ENCODE measurements around the gene AGPS. TPM values are rescaled to one million over a fixed set of nuclear protein-coding genes. Genes with fewer than 3 reads are reported as not detected.
"Not testable (repeated sequence)": the region's sequence is repeated elsewhere in the genome, so short reads cannot be mapped to it uniquely, and the experiment has no call there.

AGPS gene
- total RNA-seq, 1 experiment from 2014 or later = 54.0 TPM

- H3K36me3 ChIP-seq (ENCODE audit: insufficient read depth, low read length); H3K27ac ChIP-seq (ENCODE audit: low read length); H3K9me2 ChIP-seq (replicated peaks; ENCODE audit: insufficient read depth, low read length); DNase-seq; H4K20me1 ChIP-seq (ENCODE audit: insufficient read depth, low read depth, low read length); H3K4me2 ChIP-seq (ENCODE audit: low read depth, low read length, poor library complexity, severe bottlenecking); H3K9ac ChIP-seq (ENCODE audit: low read length); H3K9me3 ChIP-seq (ENCODE audit: low read length); H3K4me1 ChIP-seq (ENCODE audit: low read length); H2AFZ ChIP-seq (ENCODE audit: low read length); H3K4me3 ChIP-seq (ENCODE audit: low read length); H3K27me3 ChIP-seq (ENCODE audit: low read length); H3K79me2 ChIP-seq (ENCODE audit: low read length): not testable (repeated sequence)
These were observed 41.5 kb upstream of the AGPS start for GRCh38 chr2:177351121-177351520.

- Histone ChIP-seq H3K9me2 (replicated peaks; ENCODE audit: insufficient read depth, low read length) (no peaks in the 10 kb centered on the region), H2AFZ (ENCODE audit: low read length) (no peak overlapping the region), H3K27me3 (ENCODE audit: low read length) (no peaks in the 10 kb centered on the region), H3K79me2 (ENCODE audit: low read length) (no peaks in the 10 kb centered on the region), H3K9ac (ENCODE audit: low read length) (no peak overlapping the region), H3K27ac (ENCODE audit: low read length) (no peak overlapping the region), H3K4me2 (ENCODE audit: low read depth, low read length, poor library complexity, severe bottlenecking) (no peak overlapping the region), H3K9me3 (ENCODE audit: low read length) (no peaks in the 10 kb centered on the region), H3K4me1 (ENCODE audit: low read length) (no peaks in the 10 kb centered on the region), H3K36me3 (ENCODE audit: insufficient read depth, low read length) (no peaks in the 10 kb centered on the region), H3K4me3 (ENCODE audit: low read length) (no peak overlapping the region), H4K20me1 (ENCODE audit: insufficient read depth, low read depth, low read length) (no peaks in the 10 kb centered on the region)
- no peak for DNase-seq
These were observed 40.0 kb upstream of the AGPS start for GRCh38 chr2:177352441-177353186.

GRCh38 chr2:177353187-177353478 is 39.4 kb upstream of the AGPS start:
- Histone ChIP-seq H3K27me3 (ENCODE audit: low read length) (no peaks in the 10 kb centered on the region), H3K79me2 (ENCODE audit: low read length) (no peaks in the 10 kb centered on the region), H3K9ac (ENCODE audit: low read length) (no peak overlapping the region), H3K4me3 (ENCODE audit: low read length) (no peak overlapping the region), H3K9me3 (ENCODE audit: low read length) (no peaks in the 10 kb centered on the region), H3K36me3 (ENCODE audit: insufficient read depth, low read length) (no peaks in the 10 kb centered on the region), H3K9me2 (replicated peaks; ENCODE audit: insufficient read depth, low read length) (no peaks in the 10 kb centered on the region), H3K4me1 (ENCODE audit: low read length) (no peaks in the 10 kb centered on the region), H3K27ac (ENCODE audit: low read length) (no peak overlapping the region), H2AFZ (ENCODE audit: low read length) (no peak overlapping the region), H4K20me1 (ENCODE audit: insufficient read depth, low read depth, low read length) (no peaks in the 10 kb centered on the region), H3K4me2 (ENCODE audit: low read depth, low read length, poor library complexity, severe bottlenecking) (no peak overlapping the region)
- DNase-seq = no peak

- not testable (repeated sequence) for H3K4me2 ChIP-seq (ENCODE audit: low read depth, low read length, poor library complexity, severe bottlenecking); H3K36me3 ChIP-seq (ENCODE audit: insufficient read depth, low read length); H2AFZ ChIP-seq (ENCODE audit: low read length); H3K79me2 ChIP-seq (ENCODE audit: low read length); H3K4me3 ChIP-seq (ENCODE audit: low read length); H3K9me3 ChIP-seq (ENCODE audit: low read length); H3K27ac ChIP-seq (ENCODE audit: low read length); H3K9ac ChIP-seq (ENCODE audit: low read length); H4K20me1 ChIP-seq (ENCODE audit: insufficient read depth, low read depth, low read length); H3K27me3 ChIP-seq (ENCODE audit: low read length); H3K4me1 ChIP-seq (ENCODE audit: low read length); H3K9me2 ChIP-seq (replicated peaks; ENCODE audit: insufficient read depth, low read length); DNase-seq
These were observed 38.0 kb upstream of the AGPS start for GRCh38 chr2:177354541-177354940.

- Histone ChIP-seq H3K4me2 (ENCODE audit: low read depth, low read length, poor library complexity, severe bottlenecking) (no peak overlapping the region), H3K36me3 (ENCODE audit: insufficient read depth, low read length) (no peaks in the 10 kb centered on the region), H3K9ac (ENCODE audit: low read length) (no peak overlapping the region), H3K4me3 (ENCODE audit: low read length) (no peak overlapping the region), H3K27ac (ENCODE audit: low read length) (no peak overlapping the region), H3K4me1 (ENCODE audit: low read length) (no peaks in the 10 kb centered on the region), H3K9me3 (ENCODE audit: low read length) (no peaks in the 10 kb centered on the region), H2AFZ (ENCODE audit: low read length) (no peak overlapping the region), H4K20me1 (ENCODE audit: insufficient read depth, low read depth, low read length) (no peaks in the 10 kb centered on the region), H3K79me2 (ENCODE audit: low read length) (no peaks in the 10 kb centered on the region), H3K27me3 (ENCODE audit: low read length) (no peaks in the 10 kb centered on the region), H3K9me2 (replicated peaks; ENCODE audit: insufficient read depth, low read length) (no peaks in the 10 kb centered on the region)
- no peak for DNase-seq
These were observed 36.7 kb upstream of the AGPS start for GRCh38 chr2:177355874-177356273.

GRCh38 chr2:177359836-177360595 is 32.6 kb upstream of the AGPS start:
- H3K9ac ChIP-seq (ENCODE audit: low read length) = no peak overlapping the region
- H3K79me2 ChIP-seq (ENCODE audit: low read length) = no peaks in the 10 kb centered on the region
- DNase-seq = no peak
- H3K9me2 ChIP-seq (replicated peaks; ENCODE audit: insufficient read depth, low read length) = no peaks in the 10 kb centered on the region
- H3K9me3 ChIP-seq (ENCODE audit: low read length) = no peaks in the 10 kb centered on the region
- H3K4me1 ChIP-seq (ENCODE audit: low read length) = no peaks in the 10 kb centered on the region
- H3K4me2 ChIP-seq (ENCODE audit: low read depth, low read length, poor library complexity, severe bottlenecking) = no peak overlapping the region
- no peaks in the 10 kb centered on the region for H4K20me1 ChIP-seq (ENCODE audit: insufficient read depth, low read depth, low read length)
- no peak overlapping the region for H3K4me3 ChIP-seq (ENCODE audit: low read length)
- no peaks in the 10 kb centered on the region for H3K27me3 ChIP-seq (ENCODE audit: low read length)
- no peaks in the 10 kb centered on the region for H3K36me3 ChIP-seq (ENCODE audit: insufficient read depth, low read length)
- H3K27ac ChIP-seq (ENCODE audit: low read length) = no peak overlapping the region
- no peak overlapping the region for H2AFZ ChIP-seq (ENCODE audit: low read length)

GRCh38 chr2:177362499-177362898 is 30.1 kb upstream of the AGPS start:
- Histone ChIP-seq H3K9ac (ENCODE audit: low read length) (no peak overlapping the region), H3K27ac (ENCODE audit: low read length) (no peak overlapping the region), H3K27me3 (ENCODE audit: low read length) (no peaks in the 10 kb centered on the region)

GRCh38 chr2:177363332-177363731 is 29.2 kb upstream of the AGPS start:
- Histone ChIP-seq H3K36me3 (ENCODE audit: insufficient read depth, low read length) (no peaks in the 10 kb centered on the region), H3K9me2 (replicated peaks; ENCODE audit: insufficient read depth, low read length) (no peaks in the 10 kb centered on the region), H3K27me3 (ENCODE audit: low read length) (no peaks in the 10 kb centered on the region), H3K79me2 (ENCODE audit: low read length) (no peaks in the 10 kb centered on the region), H3K9ac (ENCODE audit: low read length) (no peak overlapping the region), H3K4me2 (ENCODE audit: low read depth, low read length, poor library complexity, severe bottlenecking) (no peak overlapping the region), H4K20me1 (ENCODE audit: insufficient read depth, low read depth, low read length) (no peaks in the 10 kb centered on the region), H3K9me3 (ENCODE audit: low read length) (no peaks in the 10 kb centered on the region), H3K27ac (ENCODE audit: low read length) (no peak overlapping the region), H2AFZ (ENCODE audit: low read length) (no peak overlapping the region), H3K4me3 (ENCODE audit: low read length) (no peak overlapping the region), H3K4me1 (ENCODE audit: low read length) (no peaks in the 10 kb centered on the region)
- no peak for DNase-seq

More at GRCh38 chr2:177362499-177362898, 30.1 kb upstream of the AGPS start:
- H3K4me2 ChIP-seq (ENCODE audit: low read depth, low read length, poor library complexity, severe bottlenecking) = no peak overlapping the region
- H3K9me3 ChIP-seq (ENCODE audit: low read length) = no peaks in the 10 kb centered on the region
- DNase-seq = no peak
- no peaks in the 10 kb centered on the region for H3K4me1 ChIP-seq (ENCODE audit: low read length)
- H2AFZ ChIP-seq (ENCODE audit: low read length) = no peak overlapping the region
- no peaks in the 10 kb centered on the region for H3K79me2 ChIP-seq (ENCODE audit: low read length)
- no peak overlapping the region for H3K4me3 ChIP-seq (ENCODE audit: low read length)
- no peaks in the 10 kb centered on the region for H3K36me3 ChIP-seq (ENCODE audit: insufficient read depth, low read length)
- H3K9me2 ChIP-seq (replicated peaks; ENCODE audit: insufficient read depth, low read length) = no peaks in the 10 kb centered on the region
- H4K20me1 ChIP-seq (ENCODE audit: insufficient read depth, low read depth, low read length) = no peaks in the 10 kb centered on the region
